Loucy (cell line): ENCODE measurements around the gene NKAIN2.

Experiments used
- H2AFZ ChIP-seq: fragments of 200-600 bp; sonication (generic); 2 replicates; pipeline ENCODE4 v1.6.0; 2016; ENCODE audit warnings: antibody characterized with exemption, mild to moderate bottlenecking, low read length, moderate library complexity
- H3F3A ChIP-seq: fragments of 200-600 bp; 2 replicates; pipeline ENCODE4 v1.6.0; 2016; ENCODE audit warnings: antibody characterized with exemption, low read depth, mild to moderate bottlenecking
- H3K27me3 ChIP-seq: fragments of 200-600 bp; sonication (generic); 2 replicates; pipeline ENCODE4 v1.6.1; 2014; ENCODE audit warnings: low read length, mild to moderate bottlenecking; ENCODE audit not compliant: insufficient read depth, poor library complexity, severe bottlenecking
- H3K36me3 ChIP-seq: fragments of 200-600 bp; sonication (generic); 2 replicates; pipeline ENCODE4 v1.6.1; 2016; ENCODE audit warnings: low read length; ENCODE audit not compliant: insufficient read depth
- H3K4me1 ChIP-seq: fragments of 200-600 bp; sonication (generic); 2 replicates; pipeline ENCODE4 v1.5.1; 2014; ENCODE audit warnings: low read length, mild to moderate bottlenecking; ENCODE audit not compliant: insufficient read depth, poor library complexity, severe bottlenecking
- H3K4me2 ChIP-seq: fragments of 200-600 bp; sonication (generic); 2 replicates; pipeline ENCODE4 v1.6.0; 2014; ENCODE audit warnings: antibody characterized with exemption, low read length, low read depth, mild to moderate bottlenecking; ENCODE audit not compliant: poor library complexity, severe bottlenecking
- H3K4me3 ChIP-seq: fragments of 200-600 bp; sonication (generic); 2 replicates; pipeline ENCODE4 v1.5.1; 2014; ENCODE audit warnings: low read length, mild to moderate bottlenecking, mixed read lengths; ENCODE audit not compliant: poor library complexity, severe bottlenecking
- H3K79me2 ChIP-seq: fragments of 200-600 bp; sonication (generic); 2 replicates; pipeline ENCODE4 v1.6.1; 2014; ENCODE audit warnings: low read length; ENCODE audit not compliant: insufficient read depth
- H3K9ac ChIP-seq: fragments of 200-600 bp; sonication (generic); 2 replicates; pipeline ENCODE4 v1.6.0; 2014; ENCODE audit warnings: mild to moderate bottlenecking, low read depth, low read length, moderate library complexity; ENCODE audit not compliant: poor library complexity, severe bottlenecking
- H3K9me2 ChIP-seq: fragments of 200-600 bp; sonication (generic); replicated peaks from 2 replicates; pipeline ENCODE4 v1.6.1; 2016; ENCODE audit warnings: low read depth, low read length, mixed read lengths
- H3K9me3 ChIP-seq: fragments of 200-600 bp; sonication (generic); 2 replicates; pipeline ENCODE4 v1.6.1; 2014; ENCODE audit warnings: mild to moderate bottlenecking, antibody characterized with exemption, low read length, low read depth; ENCODE audit not compliant: insufficient read depth
- H4K20me1 ChIP-seq: fragments of 200-600 bp; sonication (generic); 2 replicates; pipeline ENCODE4 v1.6.0; 2014; ENCODE audit warnings: antibody characterized with exemption, low read length, mild to moderate bottlenecking; ENCODE audit not compliant: insufficient read depth, poor library complexity, severe bottlenecking
- EZH2phosphoT487 ChIP-seq: fragments of 200-600 bp; IDR thresholded peaks from 2 replicates; pipeline ENCODE4 v1.6.1; 2018; ENCODE audit warnings: antibody characterized with exemption, mild to moderate bottlenecking, moderate library complexity, borderline replicate concordance
- TF ChIP-seq, protein P1 (sequence below): fragments of 200-600 bp; sonication (generic); conservative IDR thresholded peaks from 2 replicates; pipeline ENCODE4 v1.5.1; 2014; ENCODE audit warnings: mild to moderate bottlenecking, antibody characterized with exemption, low read length

The NKAIN2 gene

DNA sequence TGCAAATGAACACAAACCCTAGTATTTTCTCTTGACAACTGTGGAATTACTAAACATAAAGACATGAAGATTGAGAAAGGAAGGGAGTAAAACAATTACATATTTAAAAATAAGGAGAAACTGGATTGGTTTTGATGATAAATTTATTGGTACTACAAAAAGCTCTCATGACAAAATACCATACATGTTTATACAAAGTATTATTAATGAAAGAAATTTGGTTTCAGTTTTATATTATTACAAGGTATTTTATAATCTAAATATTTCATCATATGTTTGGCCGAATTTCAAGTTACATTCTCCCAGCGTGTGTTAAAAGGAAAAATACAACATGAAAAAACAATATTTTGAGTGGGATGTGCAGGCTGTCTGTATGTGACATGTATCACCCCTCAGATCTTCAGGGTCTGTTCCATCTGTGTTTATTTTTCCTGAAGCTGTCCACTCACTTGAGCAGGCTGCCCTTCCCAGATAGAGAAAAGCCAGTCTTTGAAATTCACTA lies 568.4 kb downstream of the NKAIN2 start:
- H3K9me2 ChIP-seq, result no peaks in the 10 kb centered on the region
- H3K27me3 ChIP-seq, result no peaks in the 10 kb centered on the region
- peaks cover 5% of the 10 kb centered on the region for H3K4me1 ChIP-seq
- H3F3A ChIP-seq, result no peaks in the 10 kb centered on the region
- no peak overlapping the region for H3K4me3 ChIP-seq
- no peak overlapping the region for H3K9ac ChIP-seq
- no peak overlapping the region for H3K4me2 ChIP-seq
- no peaks in the 10 kb centered on the region for H3K79me2 ChIP-seq
- H2AFZ ChIP-seq, result no peak overlapping the region
- H4K20me1 ChIP-seq, result no peaks in the 10 kb centered on the region
- no peaks in the 10 kb centered on the region for H3K36me3 ChIP-seq
- H3K9me3 ChIP-seq, result no peaks in the 10 kb centered on the region
- no peak for TF ChIP-seq EZH2phosphoT487

DNA sequence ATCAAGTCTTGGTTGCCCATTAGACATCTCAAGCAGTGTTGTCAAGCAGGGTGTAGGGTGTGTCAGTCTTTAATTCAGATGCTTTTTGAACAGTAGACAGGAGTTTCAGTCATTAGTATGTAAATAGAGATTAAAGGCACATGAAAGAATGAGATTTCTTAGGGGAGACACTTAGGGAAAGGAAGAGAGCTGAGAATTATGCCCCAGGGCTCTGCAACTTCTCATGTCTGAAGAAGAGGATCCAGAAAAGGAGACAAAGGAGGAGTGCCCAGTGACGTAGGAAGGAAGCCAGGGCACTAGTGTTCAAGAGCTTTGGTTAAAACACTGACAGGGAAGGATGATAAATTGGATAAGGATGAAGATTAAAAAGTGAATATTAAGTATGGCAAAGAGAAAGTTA lies 569.7 kb downstream of the NKAIN2 start:
- Histone ChIP-seq H3K4me3 (no peak overlapping the region), H3F3A (no peaks in the 10 kb centered on the region), H3K36me3 (no peaks in the 10 kb centered on the region), H2AFZ (0 out of 2 replicates have a peak overlapping the region, but pooled peaks have one; percentile 39), H4K20me1 (no peaks in the 10 kb centered on the region), H3K79me2 (no peaks in the 10 kb centered on the region), H3K9me2 (no peaks in the 10 kb centered on the region), H3K27me3 (no peaks in the 10 kb centered on the region), H3K9me3 (no peaks in the 10 kb centered on the region), H3K4me2 (no peak overlapping the region), H3K9ac (no peak overlapping the region), H3K4me1 (peaks cover 2% of the 10 kb centered on the region)
- TF ChIP-seq EZH2phosphoT487, result no peak
- TF ChIP-seq, protein P1, sequence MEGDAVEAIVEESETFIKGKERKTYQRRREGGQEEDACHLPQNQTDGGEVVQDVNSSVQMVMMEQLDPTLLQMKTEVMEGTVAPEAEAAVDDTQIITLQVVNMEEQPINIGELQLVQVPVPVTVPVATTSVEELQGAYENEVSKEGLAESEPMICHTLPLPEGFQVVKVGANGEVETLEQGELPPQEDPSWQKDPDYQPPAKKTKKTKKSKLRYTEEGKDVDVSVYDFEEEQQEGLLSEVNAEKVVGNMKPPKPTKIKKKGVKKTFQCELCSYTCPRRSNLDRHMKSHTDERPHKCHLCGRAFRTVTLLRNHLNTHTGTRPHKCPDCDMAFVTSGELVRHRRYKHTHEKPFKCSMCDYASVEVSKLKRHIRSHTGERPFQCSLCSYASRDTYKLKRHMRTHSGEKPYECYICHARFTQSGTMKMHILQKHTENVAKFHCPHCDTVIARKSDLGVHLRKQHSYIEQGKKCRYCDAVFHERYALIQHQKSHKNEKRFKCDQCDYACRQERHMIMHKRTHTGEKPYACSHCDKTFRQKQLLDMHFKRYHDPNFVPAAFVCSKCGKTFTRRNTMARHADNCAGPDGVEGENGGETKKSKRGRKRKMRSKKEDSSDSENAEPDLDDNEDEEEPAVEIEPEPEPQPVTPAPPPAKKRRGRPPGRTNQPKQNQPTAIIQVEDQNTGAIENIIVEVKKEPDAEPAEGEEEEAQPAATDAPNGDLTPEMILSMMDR, result no peak

DNA sequence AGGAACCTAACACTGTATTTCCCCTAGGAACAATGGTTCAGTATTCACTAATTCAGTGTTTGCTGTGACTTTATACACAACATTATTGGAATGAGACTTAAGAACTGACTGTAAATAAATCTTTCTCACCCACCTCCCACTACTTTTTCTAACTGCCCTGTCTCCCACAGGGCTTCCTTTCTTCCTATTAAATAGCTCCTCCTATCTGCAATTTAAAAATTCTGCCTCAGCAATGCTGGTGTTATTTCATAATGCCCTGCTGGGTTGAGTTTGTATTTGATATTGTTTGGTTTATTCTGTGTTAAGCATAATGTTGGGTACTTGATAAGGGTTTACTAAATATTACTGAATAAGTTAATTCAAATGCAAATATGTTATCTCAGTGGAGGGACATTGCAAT lies 585.5 kb downstream of the NKAIN2 start:
- H2AFZ ChIP-seq, result no peak overlapping the region
- no peaks in the 10 kb centered on the region for H3K27me3 ChIP-seq
- no peaks in the 10 kb centered on the region for H3K36me3 ChIP-seq
- H4K20me1 ChIP-seq, result no peaks in the 10 kb centered on the region
- no peak overlapping the region for H3K9ac ChIP-seq
- H3K9me3 ChIP-seq, result no peaks in the 10 kb centered on the region
- H3K4me1 ChIP-seq, result no peaks in the 10 kb centered on the region
- H3K79me2 ChIP-seq, result no peaks in the 10 kb centered on the region
- TF ChIP-seq, protein P1, result peak; percentile 60
- no peak for TF ChIP-seq EZH2phosphoT487
- H3K9me2 ChIP-seq, result no peaks in the 10 kb centered on the region
- H3K4me3 ChIP-seq, result no peak overlapping the region
- no peak overlapping the region for H3K4me2 ChIP-seq
- no peaks in the 10 kb centered on the region for H3F3A ChIP-seq

DNA sequence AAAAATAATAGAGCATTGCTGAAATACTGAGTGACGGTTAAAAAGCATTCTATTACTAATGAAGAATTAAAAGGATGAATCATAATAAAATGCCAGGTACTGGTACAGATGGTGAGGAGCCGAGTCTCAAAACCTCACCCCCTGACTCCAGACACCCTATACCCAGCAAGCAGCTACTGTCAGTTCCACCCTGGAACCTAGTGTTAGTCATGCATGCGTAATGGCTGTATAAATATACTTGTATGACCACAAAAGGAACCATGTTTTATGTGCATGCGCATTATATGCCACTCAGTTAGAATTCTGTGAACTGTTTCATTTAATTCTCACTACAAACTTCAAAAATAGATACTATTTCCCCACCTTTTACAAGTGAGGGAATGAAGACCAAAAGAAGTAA lies 589.9 kb downstream of the NKAIN2 start:
- Histone ChIP-seq H3K27me3 (no peaks in the 10 kb centered on the region), H3K4me2 (no peak overlapping the region), H3K36me3 (no peaks in the 10 kb centered on the region), H3K9me2 (no peaks in the 10 kb centered on the region), H3K4me3 (no peak overlapping the region), H3K9me3 (no peaks in the 10 kb centered on the region), H4K20me1 (no peaks in the 10 kb centered on the region), H3K4me1 (no peaks in the 10 kb centered on the region), H3F3A (no peaks in the 10 kb centered on the region), H3K9ac (no peak overlapping the region), H3K79me2 (no peaks in the 10 kb centered on the region), H2AFZ (no peak overlapping the region)
- TF ChIP-seq, protein P1, result no peak
- no peak for TF ChIP-seq EZH2phosphoT487
